H9 (cell line): ENCODE measurements around the gene NTSR1. TPM values are rescaled to one million over a fixed set of nuclear protein-coding genes. Genes with fewer than 3 reads are reported as not detected.

Source experiments
- DNase-seq: peaks from one replicate; pipeline ENCODE4 v3.0.0-alpha.2; 2017
- H2AFZ ChIP-seq: one replicate; pipeline ENCODE4 v1.6.1; 2013; ENCODE audit warnings: mild to moderate bottlenecking, low read length, control low read depth, moderate library complexity
- H2AK5ac ChIP-seq: 2 replicates; pipeline ENCODE4 v1.6.1; 2013; ENCODE audit warnings: low read length, control low read depth, mixed read lengths; ENCODE audit not compliant: insufficient read length
- H2BK120ac ChIP-seq: one replicate; pipeline ENCODE4 v1.6.1; 2013; ENCODE audit warnings: low read depth, mild to moderate bottlenecking, low read length, control low read depth, inconsistent platforms; ENCODE audit not compliant: poor library complexity, severe bottlenecking
- H2BK12ac ChIP-seq: 2 replicates; pipeline ENCODE4 v1.6.1; 2013; ENCODE audit warnings: low read length, control low read depth, mixed read lengths, low read depth; ENCODE audit not compliant: insufficient read length
- H2BK15ac ChIP-seq: 2 replicates; pipeline ENCODE4 v1.6.1; 2013; ENCODE audit warnings: low read depth, low read length, control low read depth
- H2BK20ac ChIP-seq: one replicate; pipeline ENCODE4 v1.6.1; 2013; ENCODE audit warnings: low read depth, mild to moderate bottlenecking, low read length, control low read depth, inconsistent platforms; ENCODE audit not compliant: poor library complexity, severe bottlenecking
- H2BK5ac ChIP-seq: 2 replicates; pipeline ENCODE4 v1.6.1; 2013; ENCODE audit warnings: low read length, control low read depth, mixed read lengths; ENCODE audit not compliant: insufficient read length
- H3K14ac ChIP-seq: 2 replicates; pipeline ENCODE4 v1.6.1; 2013; ENCODE audit warnings: low read length, control low read depth; ENCODE audit not compliant: insufficient read depth
- H3K18ac ChIP-seq: 2 replicates; pipeline ENCODE4 v1.6.1; 2013; ENCODE audit warnings: low read depth, mild to moderate bottlenecking, mixed read lengths, low read length, control low read depth; ENCODE audit not compliant: insufficient read length
- H3K23ac ChIP-seq: 2 replicates; pipeline ENCODE4 v1.6.1; 2013; ENCODE audit warnings: low read length, control low read depth, mixed read lengths, low read depth; ENCODE audit not compliant: insufficient read length
- H3K23me2 ChIP-seq: 2 replicates; pipeline ENCODE4 v1.6.1; 2013; ENCODE audit warnings: low read depth, mild to moderate bottlenecking, mixed read lengths, low read length, control low read depth; ENCODE audit not compliant: insufficient read length, poor library complexity, severe bottlenecking
- H3K27ac ChIP-seq: 2 replicates; pipeline ENCODE4 v1.5.1; 2013; ENCODE audit warnings: low read length, control low read depth, mixed read lengths, low read depth; ENCODE audit not compliant: insufficient read length
- H3K27me3 ChIP-seq: 2 replicates; pipeline ENCODE4 v1.6.1; 2013; ENCODE audit warnings: low read length, control low read depth, inconsistent platforms; ENCODE audit not compliant: insufficient read depth
- H3K4ac ChIP-seq: 2 replicates; pipeline ENCODE4 v1.6.1; 2013; ENCODE audit warnings: low read depth, mild to moderate bottlenecking, control low read depth, inconsistent platforms, low read length, moderate library complexity
- H3K4me1 ChIP-seq: 2 replicates; pipeline ENCODE4 v1.6.1; 2013; ENCODE audit warnings: low read length, control low read depth, inconsistent platforms; ENCODE audit not compliant: insufficient read depth
- H3K4me2 ChIP-seq: 2 replicates; pipeline ENCODE4 v1.6.1; 2013; ENCODE audit warnings: low read length, control low read depth, mixed read lengths; ENCODE audit not compliant: insufficient read length, insufficient read depth
- H3K56ac ChIP-seq: 2 replicates; pipeline ENCODE4 v1.6.1; 2013; ENCODE audit warnings: low read depth, mild to moderate bottlenecking, mixed read lengths, low read length, control low read depth; ENCODE audit not compliant: insufficient read length
- H3K79me1 ChIP-seq: 2 replicates; pipeline ENCODE4 v1.6.1; 2013; ENCODE audit warnings: low read depth, mild to moderate bottlenecking, moderate library complexity, low read length, control low read depth, inconsistent platforms; ENCODE audit not compliant: insufficient read depth, poor library complexity, severe bottlenecking
- H3K79me2 ChIP-seq: 2 replicates; pipeline ENCODE4 v1.6.1; 2013; ENCODE audit warnings: low read length, control low read depth, inconsistent platforms; ENCODE audit not compliant: insufficient read depth
- H3K9ac ChIP-seq: 2 replicates; pipeline ENCODE4 v1.6.1; 2013; ENCODE audit warnings: low read length, control low read depth, mixed read lengths; ENCODE audit not compliant: insufficient read length; ENCODE audit errors: extremely low read depth
- H3K9me3 ChIP-seq: one replicate; pipeline ENCODE4 v1.6.1; 2013; ENCODE audit warnings: low read depth, low read length, inconsistent platforms; ENCODE audit not compliant: control insufficient read depth
- H3T11ph ChIP-seq: one replicate; pipeline ENCODE4 v1.6.1; 2013; ENCODE audit warnings: mild to moderate bottlenecking, low read length, control low read depth, inconsistent platforms
- H4K20me1 ChIP-seq: one replicate; pipeline ENCODE4 v1.6.1; 2013; ENCODE audit not compliant: control insufficient read depth, insufficient read length, insufficient read depth
- H4K5ac ChIP-seq: 2 replicates; pipeline ENCODE4 v1.6.1; 2013; ENCODE audit warnings: low read depth, mild to moderate bottlenecking, mixed read lengths, low read length, control low read depth; ENCODE audit not compliant: insufficient read length
- H4K8ac ChIP-seq: replicated peaks from 2 replicates; pipeline ENCODE4 v1.6.1; 2013; ENCODE audit warnings: low read length, control low read depth, mixed read lengths, low read depth; ENCODE audit not compliant: insufficient read length
- H4K91ac ChIP-seq: 2 replicates; pipeline ENCODE4 v1.6.1; 2013; ENCODE audit warnings: low read depth, mild to moderate bottlenecking, moderate library complexity, mixed read lengths, low read length, control low read depth; ENCODE audit not compliant: insufficient read length
- H3K27ac Mint-ChIP-seq, 3 experiments: 2 replicates in 2 of 3; 3 replicates in 1 of 3; pipeline ENCODE4 v1.8.0; 2020 to 2021; ENCODE audit warnings: mixed read lengths in 3 of 3, mild to moderate bottlenecking in 1 of 3, moderate library complexity in 1 of 3
- H3K27me3 Mint-ChIP-seq: 2 replicates; pipeline ENCODE4 v1.8.0; 2021; ENCODE audit warnings: low read depth, mild to moderate bottlenecking, moderate library complexity, mixed read lengths
- H3K36me3 Mint-ChIP-seq, 3 experiments: 2 replicates in 2 of 3; 3 replicates in 1 of 3; pipeline ENCODE4 v1.8.0; 2020 to 2021; ENCODE audit warnings: low read depth in 3 of 3, mixed read lengths in 3 of 3; ENCODE audit not compliant: insufficient read depth in 1 of 3
- H3K4me1 Mint-ChIP-seq, 2 experiments: 2 replicates each; pipeline ENCODE4 v1.8.0; 2020; ENCODE audit warnings: mixed read lengths in 2 of 2
- H3K4me3 Mint-ChIP-seq, 2 experiments: 2 replicates in 1 of 2; 3 replicates in 1 of 2; pipeline ENCODE4 v1.8.0; 2020 to 2021; ENCODE audit warnings: mild to moderate bottlenecking in 2 of 2, mixed read lengths in 2 of 2, moderate library complexity in 1 of 2
- H3K9me3 Mint-ChIP-seq, 2 experiments: 2 replicates in 1 of 2; 3 replicates in 1 of 2; pipeline ENCODE4 v1.8.0; 2020; ENCODE audit warnings: mild to moderate bottlenecking in 2 of 2, mixed read lengths in 2 of 2, moderate library complexity in 1 of 2
- CTCF ChIP-seq: fragments of 200-600 bp; sonication (generic); conservative IDR thresholded peaks from 3 replicates; pipeline ENCODE4 v1.8.0; 2021; ENCODE audit warnings: antibody characterized with exemption, mild to moderate bottlenecking
- WGBS: extraction: QIAGEN DNeasy Blood & Tissue Kit; methylation state at CpG from one replicate; pipeline ENCODE4 v1.1.7; 2013; ENCODE audit warnings: missing lambda C conversion rate, low lambda C conversion rate, mixed read lengths; ENCODE audit not compliant: insufficient read length; ENCODE audit errors: extremely low coverage; 5-methylcytosine and 5-hydroxymethylcytosine counted together
- total RNA-seq: library from RNA; stranded (reverse); gene quantifications from 2 replicates; pipeline ENCODE4 v1.2.1, GENCODE V29; 2021

The NTSR1 gene
- total RNA-seq, 1 experiment from 2014 or later: 0.11 TPM

- H3K23me2 ChIP-seq: no peaks in the 10 kb centered on the region
- H2BK15ac ChIP-seq: no peak overlapping the region
- Mint-ChIP-seq H3K27ac (no peak overlapping the region), H3K36me3 (no peaks in the 10 kb centered on the region; a peak in 1 of 7 replicates), H3K4me1 (peaks cover 8 to 10% of the 10 kb centered on the region in 2 experiments), H3K9me3 (no peaks in the 10 kb centered on the region), H3K4me3 (no peak overlapping the region), H3K27me3 (no peaks in the 10 kb centered on the region)
- no peak overlapping the region for H4K91ac ChIP-seq
- H2BK120ac ChIP-seq: no peak overlapping the region
- no CpG with 5 or more reads among the region's 6 CpGs for WGBS
- H2AFZ ChIP-seq: no peak overlapping the region
- no peak overlapping the region for H3T11ph ChIP-seq
- H3K18ac ChIP-seq: no peak overlapping the region
- no peaks in the 10 kb centered on the region for H3K4me1 ChIP-seq
- H3K27me3 ChIP-seq: no peaks in the 10 kb centered on the region
- H4K8ac ChIP-seq: no peak overlapping the region
- no peak overlapping the region for H3K27ac ChIP-seq
- H3K56ac ChIP-seq: no peak overlapping the region
- H3K9ac ChIP-seq: no peak overlapping the region
- no peak overlapping the region for H3K4me2 ChIP-seq
- H3K14ac ChIP-seq: no peak overlapping the region
- no peaks in the 10 kb centered on the region for H3K79me2 ChIP-seq
- no peak overlapping the region for H2BK20ac ChIP-seq
- H4K5ac ChIP-seq: no peak overlapping the region
- no peak for TF ChIP-seq CTCF
- no peak overlapping the region for H3K4ac ChIP-seq
- H3K23ac ChIP-seq: no peak overlapping the region
- H4K20me1 ChIP-seq: no peaks in the 10 kb centered on the region
- no peaks in the 10 kb centered on the region for H3K9me3 ChIP-seq
- no peak for DNase-seq
- H2BK12ac ChIP-seq: no peak overlapping the region
- H2BK5ac ChIP-seq: no peak overlapping the region
- no peaks in the 10 kb centered on the region for H3K79me1 ChIP-seq
- H2AK5ac ChIP-seq: no peak overlapping the region
These were observed 46.2 kb upstream of the NTSR1 start for GRCh38 chr20:62662422-62662821.
